Thoracic aorta (tissue), 2 donors: Measurements from ENCODE around the gene HSD17B13. TPM values are rescaled to one million over a fixed set of nuclear protein-coding genes. Genes with fewer than 3 reads are reported as not detected.
"Not testable (repeated sequence)": the region's sequence is repeated elsewhere in the genome, so short reads cannot be mapped to it uniquely, and the experiment has no call there.

ENCODE experiments used
- ATAC-seq: fragments of 150-250 bp; one replicate; pipeline ENCODE4 v1.8.0; 2017; ENCODE audit warnings: low read depth; ENCODE audit not compliant: insufficient number of reproducible peaks, low FRiP score
- DNase-seq: peaks from one replicate; pipeline ENCODE4 v3.0.0-alpha.2; 2020; ENCODE audit warnings: low spot score
- H3K27ac ChIP-seq, 2 donors: fragments of 200-600 bp; sonication (generic); 1 replicate in 1 of 2; 2 replicates in 1 of 2; pipeline ENCODE4 v1.5.1; 2016; ENCODE audit warnings: mild to moderate bottlenecking in 2 of 2, moderate library complexity in 2 of 2
- H3K27me3 ChIP-seq: fragments of 200-600 bp; sonication (generic); replicated peaks from 2 replicates; pipeline ENCODE4 v1.6.0; 2016; ENCODE audit warnings: mild to moderate bottlenecking; ENCODE audit not compliant: insufficient read depth
- H3K36me3 ChIP-seq: fragments of 200-600 bp; sonication (generic); one replicate; pipeline ENCODE4 v1.5.1; 2016
- H3K4me1 ChIP-seq, 2 donors: fragments of 200-600 bp; sonication (generic); 1 replicate in 1 of 2; 2 replicates in 1 of 2; pipeline versions ENCODE4 v1.5.1 to v1.6.0; 2016; ENCODE audit warnings: low read depth in 2 of 2, mild to moderate bottlenecking in 1 of 2; ENCODE audit not compliant: control insufficient read depth in 1 of 2
- H3K4me3 ChIP-seq: fragments of 200-600 bp; sonication (generic); 2 replicates; pipeline ENCODE4 v1.5.1; 2016; ENCODE audit warnings: mild to moderate bottlenecking
- H3K9me3 ChIP-seq: fragments of 200-600 bp; sonication (generic); 2 replicates; pipeline ENCODE4 v1.5.1; 2016
- total RNA-seq, 2 donors: library from RNA; depleted of rRNA; stranded (reverse); fragments of >200 nt; gene quantifications; one replicate each; pipeline versions ENCODE4 v1.1.0 to v1.2.3, GENCODE V29; 2016
- TF ChIP-seq, protein P1 (sequence below): fragments of 200-600 bp; sonication (generic); IDR thresholded peaks from one replicate; pipeline ENCODE4 v1.5.1; 2019; ENCODE audit warnings: antibody characterized with exemption

HSD17B13 gene
- total RNA-seq, 2 donors from 2014 or later = 0.54 to 0.71 TPM

DNA sequence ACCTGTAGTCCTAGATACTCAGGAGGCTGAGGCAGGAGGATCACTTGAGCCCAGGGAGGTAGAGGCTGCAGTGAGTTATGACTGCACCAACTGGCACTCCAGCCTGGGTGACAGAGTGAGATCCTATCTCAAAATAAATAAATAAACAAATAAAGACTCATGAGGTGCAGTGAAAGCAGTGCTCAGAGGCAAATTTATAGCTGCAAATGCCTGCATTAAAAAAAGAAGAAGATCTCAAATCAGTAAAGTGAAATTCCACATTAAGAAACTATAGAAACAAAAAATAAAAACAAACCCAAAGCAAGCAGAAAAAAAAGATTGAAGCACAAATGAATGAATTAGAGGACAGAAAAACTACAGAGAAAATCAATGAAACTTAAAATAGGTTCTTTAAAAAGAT, 22.5 kb upstream of the HSD17B13 start:
- no peak for DNase-seq
- no peak for ATAC-seq
- TF ChIP-seq, protein P1, sequence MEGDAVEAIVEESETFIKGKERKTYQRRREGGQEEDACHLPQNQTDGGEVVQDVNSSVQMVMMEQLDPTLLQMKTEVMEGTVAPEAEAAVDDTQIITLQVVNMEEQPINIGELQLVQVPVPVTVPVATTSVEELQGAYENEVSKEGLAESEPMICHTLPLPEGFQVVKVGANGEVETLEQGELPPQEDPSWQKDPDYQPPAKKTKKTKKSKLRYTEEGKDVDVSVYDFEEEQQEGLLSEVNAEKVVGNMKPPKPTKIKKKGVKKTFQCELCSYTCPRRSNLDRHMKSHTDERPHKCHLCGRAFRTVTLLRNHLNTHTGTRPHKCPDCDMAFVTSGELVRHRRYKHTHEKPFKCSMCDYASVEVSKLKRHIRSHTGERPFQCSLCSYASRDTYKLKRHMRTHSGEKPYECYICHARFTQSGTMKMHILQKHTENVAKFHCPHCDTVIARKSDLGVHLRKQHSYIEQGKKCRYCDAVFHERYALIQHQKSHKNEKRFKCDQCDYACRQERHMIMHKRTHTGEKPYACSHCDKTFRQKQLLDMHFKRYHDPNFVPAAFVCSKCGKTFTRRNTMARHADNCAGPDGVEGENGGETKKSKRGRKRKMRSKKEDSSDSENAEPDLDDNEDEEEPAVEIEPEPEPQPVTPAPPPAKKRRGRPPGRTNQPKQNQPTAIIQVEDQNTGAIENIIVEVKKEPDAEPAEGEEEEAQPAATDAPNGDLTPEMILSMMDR = no peak
- H3K27ac ChIP-seq = no peak overlapping the region
- H3K9me3 ChIP-seq = peaks cover 5% of the 10 kb centered on the region
- peaks cover 5% of the 10 kb centered on the region for H3K36me3 ChIP-seq
- H3K4me3 ChIP-seq = no peak overlapping the region
- H3K27me3 ChIP-seq = no peaks in the 10 kb centered on the region
- peaks cover 4 to 19% of the 10 kb centered on the region in 2 donors for H3K4me1 ChIP-seq

GRCh38 chr4:87342872-87343271, 20.2 kb upstream of the HSD17B13 start:
- Histone ChIP-seq H3K9me3 (peaks cover 5% of the 10 kb centered on the region), H3K4me3 (no peak overlapping the region), H3K4me1 (peaks cover 4 to 35% of the 10 kb centered on the region in 2 donors), H3K36me3 (peaks cover 5% of the 10 kb centered on the region), H3K27me3 (no peaks in the 10 kb centered on the region), H3K27ac (peak overlapping the region; percentile 31 to 83)
- TF ChIP-seq, protein P1 = no peak
- DNase-seq = no peak
- no peak for ATAC-seq

DNA sequence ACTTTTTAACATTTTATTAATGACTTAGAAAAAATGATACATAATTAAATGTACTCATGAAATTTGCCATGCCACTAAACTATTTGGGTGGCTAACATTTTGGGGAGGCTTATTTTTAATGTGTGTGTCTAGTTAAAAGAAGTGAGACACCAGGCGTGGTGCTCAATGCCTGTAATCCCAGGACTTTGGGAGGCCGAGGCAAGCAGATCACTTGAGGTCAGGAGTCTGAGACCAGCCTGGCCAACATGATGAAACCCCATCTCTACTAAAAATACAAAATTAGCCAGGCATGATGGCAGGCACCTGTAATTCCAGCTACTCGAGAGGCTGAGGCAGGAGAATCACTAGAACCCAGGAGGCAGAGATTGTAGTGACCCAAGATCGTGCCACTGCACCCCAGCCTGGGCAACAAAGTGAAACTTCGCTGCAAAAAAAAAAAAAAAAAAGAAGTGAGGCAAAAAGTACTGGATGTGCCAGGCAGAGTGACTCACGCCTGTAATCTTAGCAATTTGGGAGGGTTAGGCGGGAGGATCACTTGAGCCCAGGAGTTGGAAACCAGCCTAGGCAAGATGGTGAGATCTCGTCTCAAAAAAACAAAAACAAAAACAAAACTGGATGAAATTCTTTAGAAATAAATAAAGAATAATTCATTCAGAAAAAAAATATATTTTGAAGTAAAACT, 19.4 kb upstream of the HSD17B13 start:
- Histone ChIP-seq H3K4me3 (peak overlapping the region; percentile 68), H3K4me1 (peaks cover 4 to 35% of the 10 kb centered on the region in 2 donors), H3K27ac (peak overlapping the region; percentile 31 to 83)
- ATAC-seq (peak; percentile 74), DNase-seq (peak; percentile 19)
- H3K9me3 ChIP-seq, H3K27me3 ChIP-seq, H3K36me3 ChIP-seq: not testable (repeated sequence)

DNA sequence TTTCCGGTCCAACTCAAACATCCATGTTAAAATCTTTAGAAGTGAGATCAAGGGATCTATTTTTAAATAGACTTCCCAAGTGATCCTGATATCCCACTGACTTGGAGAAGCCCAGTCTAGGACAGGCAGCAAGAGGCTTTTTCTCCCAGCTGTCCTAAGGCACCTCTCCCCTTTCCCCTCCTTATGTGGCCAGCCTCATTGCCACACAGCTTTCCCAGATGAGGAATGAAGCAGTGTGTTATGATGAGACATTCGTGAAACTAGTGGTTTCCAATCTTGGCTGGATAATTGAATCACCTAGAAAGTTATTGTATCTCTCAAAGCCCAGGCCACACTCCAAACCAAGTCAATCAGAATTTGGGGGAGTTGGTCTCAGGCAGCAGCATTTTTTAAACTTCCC, 16.8 kb upstream of the HSD17B13 start:
- H3K27ac ChIP-seq = peak overlapping the region; percentile 24 to 45
- H3K36me3 ChIP-seq = no peaks in the 10 kb centered on the region
- H3K4me1 ChIP-seq = peaks cover 4 to 35% of the 10 kb centered on the region in 2 donors
- TF ChIP-seq, protein P1 = no peak
- ATAC-seq = no peak
- H3K9me3 ChIP-seq = peaks cover 3% of the 10 kb centered on the region
- H3K4me3 ChIP-seq = no peak overlapping the region
- no peaks in the 10 kb centered on the region for H3K27me3 ChIP-seq
- no peak for DNase-seq

DNA sequence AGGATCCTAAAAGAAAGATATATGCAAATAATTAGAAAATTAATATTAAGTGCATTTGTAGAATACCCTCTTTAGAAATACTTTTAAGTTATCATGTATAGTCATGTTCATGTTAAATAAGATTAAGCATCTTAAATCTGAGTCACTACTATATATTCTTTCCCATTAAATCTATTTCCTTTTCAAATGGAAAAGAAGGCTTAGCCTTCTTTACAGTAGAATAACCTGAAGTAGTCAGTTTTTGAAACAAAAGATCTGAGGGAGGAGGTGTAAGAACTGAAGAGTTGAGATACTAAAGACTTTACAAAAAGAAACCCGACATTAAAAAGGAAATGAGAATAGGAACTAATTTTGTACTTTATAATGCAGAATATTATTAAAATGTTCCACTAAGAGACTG, 14.7 kb upstream of the HSD17B13 start:
- no peaks in the 10 kb centered on the region for H3K36me3 ChIP-seq
- TF ChIP-seq, protein P1 = no peak
- H3K27ac ChIP-seq = no peak overlapping the region
- no peaks in the 10 kb centered on the region for H3K27me3 ChIP-seq
- peaks cover 0 to 28% of the 10 kb centered on the region in 2 donors for H3K4me1 ChIP-seq
- H3K4me3 ChIP-seq = no peak overlapping the region
- DNase-seq (no peak), ATAC-seq (no peak)
- peaks cover 15% of the 10 kb centered on the region for H3K9me3 ChIP-seq

DNA sequence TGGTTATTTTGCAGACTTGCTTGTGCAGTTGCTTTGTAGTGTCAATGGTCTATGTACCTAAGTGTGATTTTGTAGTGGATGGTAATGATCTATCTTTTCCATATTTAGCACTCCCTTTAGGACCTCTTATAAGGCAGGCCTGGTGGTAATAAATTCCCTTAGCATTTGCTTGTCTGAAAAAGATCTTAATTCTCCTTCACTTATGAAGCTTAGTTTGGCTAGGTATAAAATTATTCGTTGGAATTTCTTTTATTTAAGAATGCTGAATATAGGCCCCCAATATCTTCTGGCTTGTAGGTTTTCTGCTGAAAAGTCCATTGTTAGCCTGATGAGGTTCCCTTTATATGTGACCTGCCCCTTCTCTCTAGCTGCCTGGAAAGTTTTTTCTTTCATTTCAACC, 10.6 kb upstream of the HSD17B13 start:
- Histone ChIP-seq H3K27me3 (no peaks in the 10 kb centered on the region), H3K27ac (no peak overlapping the region), H3K9me3 (peaks cover 15% of the 10 kb centered on the region), H3K36me3 (no peaks in the 10 kb centered on the region), H3K4me1 (no peaks in the 10 kb centered on the region), H3K4me3 (no peak overlapping the region)
- TF ChIP-seq, protein P1 = no peak
- DNase-seq = no peak
- ATAC-seq = no peak
